ENCODE results near the gene C1QTNF9. TPM values are rescaled to one million over a fixed set of nuclear protein-coding genes. Genes with fewer than 3 reads are reported as not detected.

C1QTNF9 gene
- total RNA-seq, 1 donor from 2014 or later, result not detected

- no peak for TF ChIP-seq CTCF (IDR thresholded peaks at IDR 0.05)
- no peaks in the 10 kb centered on the region for H3K27me3 ChIP-seq
- peaks cover 0 to 10% of the 10 kb centered on the region in 2 donors for H3K4me1 ChIP-seq
- intact Hi-C loops (cut with DNase I), result no loop called here
- H3K4me3 ChIP-seq, result peak overlapping the region; percentile 50 to 64
- H3K27ac ChIP-seq, result peak overlapping the region; percentile 85 to 88
- no peaks in the 10 kb centered on the region for H3K36me3 ChIP-seq
- no peaks in the 10 kb centered on the region for H3K9me3 ChIP-seq
- DNase-seq (ENCODE audit: low spot score in 2 of 2), result no peak
Measured at GRCh38 chr13:24272452-24273161, 36.8 kb upstream of the C1QTNF9 start.

GRCh38 chr13:24273926-24274325, 35.5 kb upstream of the C1QTNF9 start:
- no peak for DNase-seq (ENCODE audit: low spot score in 2 of 2)
- no peaks in the 10 kb centered on the region for H3K9me3 ChIP-seq
- no peak overlapping the region for H3K27ac ChIP-seq
- no peak overlapping the region for H3K4me3 ChIP-seq
- H3K36me3 ChIP-seq, result no peaks in the 10 kb centered on the region
- TF ChIP-seq CTCF (IDR thresholded peaks at IDR 0.05), result no peak
- intact Hi-C loops (cut with DNase I), result no loop called here
- H3K27me3 ChIP-seq, result no peaks in the 10 kb centered on the region
- H3K4me1 ChIP-seq, result peaks cover 0 to 10% of the 10 kb centered on the region in 2 donors

GRCh38 chr13:24274452-24275021, 34.8 kb upstream of the C1QTNF9 start:
- intact Hi-C loops (cut with DNase I), result no loop called here
- no peak overlapping the region for H3K4me3 ChIP-seq
- peaks cover 0 to 10% of the 10 kb centered on the region in 2 donors for H3K4me1 ChIP-seq
- H3K27ac ChIP-seq, result no peak overlapping the region
- TF ChIP-seq CTCF (IDR thresholded peaks at IDR 0.05), result no peak
- no peaks in the 10 kb centered on the region for H3K9me3 ChIP-seq
- no peaks in the 10 kb centered on the region for H3K27me3 ChIP-seq
- H3K36me3 ChIP-seq, result no peaks in the 10 kb centered on the region
- DNase-seq (ENCODE audit: low spot score in 2 of 2), result no peak

GRCh38 chr13:24275041-24275440, 34.3 kb upstream of the C1QTNF9 start:
- no peak overlapping the region for H3K27ac ChIP-seq
- H3K9me3 ChIP-seq, result no peaks in the 10 kb centered on the region
- H3K36me3 ChIP-seq, result no peaks in the 10 kb centered on the region
- peaks cover 0 to 10% of the 10 kb centered on the region in 2 donors for H3K4me1 ChIP-seq
- DNase-seq (ENCODE audit: low spot score in 2 of 2), result no peak
- intact Hi-C loops (cut with DNase I), result no loop called here
- TF ChIP-seq CTCF (IDR thresholded peaks at IDR 0.05), result no peak
- H3K4me3 ChIP-seq, result no peak overlapping the region
- no peaks in the 10 kb centered on the region for H3K27me3 ChIP-seq

- no peaks in the 10 kb centered on the region for H3K36me3 ChIP-seq
- DNase-seq (ENCODE audit: low spot score in 2 of 2), result no peak
- no peaks in the 10 kb centered on the region for H3K9me3 ChIP-seq
- no peak overlapping the region for H3K27ac ChIP-seq
- no peaks in the 10 kb centered on the region for H3K27me3 ChIP-seq
- TF ChIP-seq CTCF (IDR thresholded peaks at IDR 0.05), result no peak
- intact Hi-C loops (cut with DNase I), result no loop called here
- H3K4me1 ChIP-seq, result peaks cover 0 to 10% of the 10 kb centered on the region in 2 donors
- no peak overlapping the region for H3K4me3 ChIP-seq
Measured at GRCh38 chr13:24276306-24276705, 33.1 kb upstream of the C1QTNF9 start.

Measured in ascending aorta (tissue), 2 donors.